Measurements from ENCODE around the gene CATSPER3. TPM values are rescaled to one million over a fixed set of nuclear protein-coding genes. Genes with fewer than 3 reads are reported as not detected.

Gene CATSPER3
- total RNA-seq, 3 donors from 2014 or later: 0.16 to 0.63 (median 0.38) TPM

DNA sequence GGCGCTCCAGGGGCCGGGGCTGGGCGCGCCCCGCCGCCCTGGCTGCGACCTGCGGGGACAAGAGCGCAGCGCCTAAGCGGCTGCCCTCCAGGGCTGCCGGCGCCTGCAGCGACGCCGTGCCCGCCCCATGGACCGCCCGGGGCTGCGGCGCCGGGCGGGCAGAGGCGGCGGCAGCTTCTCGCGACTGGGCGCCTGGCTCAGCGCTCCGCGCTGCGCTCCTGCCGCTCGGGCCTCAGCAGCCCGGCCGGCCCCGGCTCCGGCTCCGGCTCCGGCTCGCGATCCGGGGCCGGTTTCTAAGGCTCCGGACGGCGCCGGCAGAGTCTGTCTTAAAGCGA is 66.2 kb downstream of the CATSPER3 start, which contains the start of gene PITX1:
PITX1 (minus strand) TSS at position 328 of the 335 bp plus-strand sequence. CDS start 347 bp downstream, outside the sequence.
- Mint-ChIP-seq H3K4me3 (peak within 1 kb of the TSS; percentile 71), H3K36me3 (ENCODE audit: insufficient read depth) (no peaks in the 10 kb centered on the region), H3K27me3 (ENCODE audit: low read depth) (peaks cover 82% of the 10 kb centered on the region), H3K4me1 (ENCODE audit: low read depth) (peaks cover 43% of the 10 kb centered on the region), H3K9me3 (no peaks in the 10 kb centered on the region)
- DNase-seq (no peak), ATAC-seq (peak; percentile 46 to 55)

DNA sequence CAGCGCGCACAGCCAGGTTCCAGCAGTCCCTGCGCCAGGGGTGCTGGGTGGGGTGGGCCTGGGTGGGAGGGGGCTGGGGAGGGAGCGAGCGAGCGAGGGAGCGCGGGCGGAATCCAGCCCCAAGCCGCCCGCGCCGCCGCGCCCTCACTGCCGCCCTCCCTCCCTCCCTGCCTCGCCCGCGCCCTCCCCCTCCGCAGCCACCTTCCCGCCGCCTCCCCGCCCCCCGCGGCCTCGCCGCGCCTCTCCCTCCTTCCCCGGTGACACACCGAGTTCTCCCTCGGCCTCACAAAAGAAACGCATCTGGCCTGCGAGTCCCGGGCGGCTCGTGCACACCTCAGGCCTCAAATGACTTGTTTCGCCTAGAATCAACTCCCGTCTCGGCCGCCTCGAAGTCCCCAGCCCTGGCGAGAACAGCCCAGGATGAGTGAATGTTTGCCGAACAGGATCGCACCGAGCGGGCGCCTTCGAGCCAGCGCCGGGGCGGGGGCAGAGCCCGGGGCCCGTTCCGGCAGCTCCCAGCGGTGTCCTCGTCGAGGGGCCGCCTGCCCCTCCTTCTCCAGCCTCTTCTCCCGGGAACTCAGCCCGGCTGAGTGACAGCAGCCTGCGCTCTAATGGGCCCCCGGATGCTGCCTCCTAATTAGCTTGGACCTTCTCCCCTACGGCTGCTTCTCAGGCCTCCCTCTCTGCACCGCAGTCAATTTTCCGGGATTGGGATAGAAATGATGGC is 66.7 kb downstream of the CATSPER3 start:
- DNase-seq (no peak), ATAC-seq (peak; percentile 11 to 23)
- peaks cover 41% of the 10 kb centered on the region for H3K4me1 Mint-ChIP-seq (ENCODE audit: low read depth)
- no peaks in the 10 kb centered on the region for H3K36me3 Mint-ChIP-seq (ENCODE audit: insufficient read depth)
- peak overlapping the region; percentile 71 for H3K4me3 Mint-ChIP-seq
- peaks cover 80% of the 10 kb centered on the region for H3K27me3 Mint-ChIP-seq (ENCODE audit: low read depth)
- no peaks in the 10 kb centered on the region for H3K9me3 Mint-ChIP-seq

DNA sequence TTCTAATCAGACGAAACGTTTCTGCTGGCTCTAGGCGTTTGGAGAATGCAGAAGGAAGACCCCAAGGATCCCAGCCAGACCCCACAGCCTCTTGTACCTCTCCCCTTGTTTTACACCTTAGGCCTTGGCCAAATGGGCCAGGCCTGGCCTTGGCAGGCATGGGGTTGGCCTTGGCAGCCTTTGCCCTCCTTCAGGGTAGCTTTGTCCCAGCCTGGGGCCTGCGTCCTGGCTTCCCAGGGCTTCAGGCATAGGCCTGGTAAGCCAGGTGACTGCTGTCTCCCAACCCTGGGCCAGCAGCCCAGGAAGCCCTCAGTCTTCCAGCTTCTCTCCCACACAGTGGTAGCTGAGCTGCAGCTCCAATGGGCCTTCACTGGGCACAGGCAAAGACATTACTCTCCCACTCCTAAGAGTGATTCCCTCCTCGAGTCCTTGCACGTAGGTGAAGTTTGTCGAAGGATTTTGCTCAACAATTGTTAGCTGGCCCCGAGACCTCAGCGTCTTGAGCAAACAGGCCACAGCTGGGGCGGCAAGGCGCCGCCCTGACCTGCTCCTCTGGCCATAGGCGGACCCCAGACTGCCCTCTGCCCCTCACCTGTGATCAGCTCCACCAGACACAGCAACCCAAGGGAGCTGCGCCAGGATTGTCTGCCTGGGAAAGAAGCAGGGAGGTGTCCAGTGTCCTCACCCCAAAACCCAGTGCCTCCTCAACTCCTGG is 67.4 kb downstream of the CATSPER3 start:
- H3K4me3 Mint-ChIP-seq: peak overlapping the region; percentile 71
- no peaks in the 10 kb centered on the region for H3K9me3 Mint-ChIP-seq
- H3K4me1 Mint-ChIP-seq (ENCODE audit: low read depth): peaks cover 38% of the 10 kb centered on the region
- H3K27me3 Mint-ChIP-seq (ENCODE audit: low read depth): peaks cover 75% of the 10 kb centered on the region
- DNase-seq (no peak), ATAC-seq (no peak)
- H3K36me3 Mint-ChIP-seq (ENCODE audit: insufficient read depth): no peaks in the 10 kb centered on the region

GRCh38 chr5:135035678-135036030 is 67.9 kb downstream of the CATSPER3 start:
- Mint-ChIP-seq H3K9me3 (no peaks in the 10 kb centered on the region), H3K27me3 (ENCODE audit: low read depth) (peaks cover 75% of the 10 kb centered on the region), H3K4me3 (no peak overlapping the region), H3K4me1 (ENCODE audit: low read depth) (peaks cover 37% of the 10 kb centered on the region), H3K36me3 (ENCODE audit: insufficient read depth) (no peaks in the 10 kb centered on the region)
- DNase-seq (no peak), ATAC-seq (no peak)

GRCh38 chr5:135036405-135036804 is 68.7 kb downstream of the CATSPER3 start:
- no peaks in the 10 kb centered on the region for H3K9me3 Mint-ChIP-seq
- ATAC-seq: no peak
- H3K27me3 Mint-ChIP-seq (ENCODE audit: low read depth): peaks cover 74% of the 10 kb centered on the region
- no peaks in the 10 kb centered on the region for H3K36me3 Mint-ChIP-seq (ENCODE audit: insufficient read depth)
- H3K4me1 Mint-ChIP-seq (ENCODE audit: low read depth): peaks cover 31% of the 10 kb centered on the region
- no peak for DNase-seq
- no peak overlapping the region for H3K4me3 Mint-ChIP-seq

- Mint-ChIP-seq H3K9me3 (no peaks in the 10 kb centered on the region), H3K4me3 (no peak overlapping the region), H3K36me3 (ENCODE audit: insufficient read depth) (no peaks in the 10 kb centered on the region), H3K4me1 (ENCODE audit: low read depth) (peaks cover 24% of the 10 kb centered on the region), H3K27me3 (ENCODE audit: low read depth) (peaks cover 74% of the 10 kb centered on the region)
- DNase-seq: no peak
- ATAC-seq: no peak
Observed at GRCh38 chr5:135037519-135038204, 70.0 kb downstream of the CATSPER3 start.

DNA sequence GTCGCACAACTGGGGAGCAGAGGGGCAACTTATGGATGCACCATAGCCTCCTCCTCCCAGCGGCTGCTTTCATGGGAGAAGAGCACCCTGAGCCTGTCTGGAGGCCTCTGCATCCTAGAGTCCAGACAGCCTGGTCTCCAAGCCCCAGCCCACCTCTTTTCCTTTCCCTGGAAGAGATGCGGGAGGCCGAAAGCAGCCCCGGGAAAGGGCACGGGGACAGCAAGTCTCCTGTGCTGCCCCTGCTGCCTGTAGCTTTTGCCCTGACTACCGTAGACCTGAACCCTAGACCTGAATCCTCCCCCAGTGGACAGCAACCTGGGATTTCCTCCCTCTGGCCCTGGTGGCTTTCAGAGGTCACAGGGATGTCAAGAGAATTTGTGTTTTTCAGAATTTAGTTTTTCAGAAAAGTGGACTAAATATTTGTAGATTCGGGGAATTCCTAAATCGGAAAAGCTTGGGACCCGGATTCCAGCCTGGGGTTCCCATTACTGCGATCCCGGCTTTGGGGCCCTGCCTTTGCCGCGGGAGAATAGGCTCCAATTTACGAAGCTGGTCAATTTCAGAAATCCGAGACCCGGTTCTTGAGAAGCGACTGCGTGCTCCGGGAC is 70.6 kb downstream of the CATSPER3 start:
- ATAC-seq: no peak
- Mint-ChIP-seq H3K27me3 (ENCODE audit: low read depth) (peaks cover 74% of the 10 kb centered on the region), H3K4me3 (no peak overlapping the region), H3K9me3 (no peaks in the 10 kb centered on the region), H3K4me1 (ENCODE audit: low read depth) (peaks cover 22% of the 10 kb centered on the region), H3K36me3 (ENCODE audit: insufficient read depth) (no peaks in the 10 kb centered on the region)
- no peak for DNase-seq

DNA sequence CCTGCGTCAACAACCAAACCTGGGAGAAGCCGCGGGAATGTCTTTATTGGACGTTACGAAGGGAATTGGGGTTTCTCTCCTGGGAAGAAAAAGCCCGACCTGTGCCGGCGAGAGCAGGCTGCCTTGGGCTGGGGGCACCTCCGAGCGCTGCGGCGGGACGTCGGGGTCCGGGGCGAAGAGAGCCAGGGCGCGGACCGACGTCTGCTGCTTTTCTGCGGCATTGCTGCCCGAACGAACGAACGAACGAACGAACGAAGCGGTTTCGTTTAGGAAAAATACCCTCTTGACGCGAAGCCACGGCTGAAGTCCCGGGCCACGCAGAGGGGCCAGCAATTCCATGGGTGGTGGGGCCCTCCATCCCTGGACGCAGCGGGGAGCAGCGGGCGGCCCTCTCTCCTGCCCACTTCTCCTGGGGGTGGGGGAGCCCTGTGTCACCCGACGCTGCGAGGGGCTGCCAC is 71.1 kb downstream of the CATSPER3 start:
- Mint-ChIP-seq H3K9me3 (no peaks in the 10 kb centered on the region), H3K4me1 (ENCODE audit: low read depth) (peaks cover 20% of the 10 kb centered on the region), H3K4me3 (no peak overlapping the region), H3K27me3 (ENCODE audit: low read depth) (peaks cover 79% of the 10 kb centered on the region), H3K36me3 (ENCODE audit: insufficient read depth) (no peaks in the 10 kb centered on the region)
- DNase-seq: no peak
- ATAC-seq: no peak

DNA sequence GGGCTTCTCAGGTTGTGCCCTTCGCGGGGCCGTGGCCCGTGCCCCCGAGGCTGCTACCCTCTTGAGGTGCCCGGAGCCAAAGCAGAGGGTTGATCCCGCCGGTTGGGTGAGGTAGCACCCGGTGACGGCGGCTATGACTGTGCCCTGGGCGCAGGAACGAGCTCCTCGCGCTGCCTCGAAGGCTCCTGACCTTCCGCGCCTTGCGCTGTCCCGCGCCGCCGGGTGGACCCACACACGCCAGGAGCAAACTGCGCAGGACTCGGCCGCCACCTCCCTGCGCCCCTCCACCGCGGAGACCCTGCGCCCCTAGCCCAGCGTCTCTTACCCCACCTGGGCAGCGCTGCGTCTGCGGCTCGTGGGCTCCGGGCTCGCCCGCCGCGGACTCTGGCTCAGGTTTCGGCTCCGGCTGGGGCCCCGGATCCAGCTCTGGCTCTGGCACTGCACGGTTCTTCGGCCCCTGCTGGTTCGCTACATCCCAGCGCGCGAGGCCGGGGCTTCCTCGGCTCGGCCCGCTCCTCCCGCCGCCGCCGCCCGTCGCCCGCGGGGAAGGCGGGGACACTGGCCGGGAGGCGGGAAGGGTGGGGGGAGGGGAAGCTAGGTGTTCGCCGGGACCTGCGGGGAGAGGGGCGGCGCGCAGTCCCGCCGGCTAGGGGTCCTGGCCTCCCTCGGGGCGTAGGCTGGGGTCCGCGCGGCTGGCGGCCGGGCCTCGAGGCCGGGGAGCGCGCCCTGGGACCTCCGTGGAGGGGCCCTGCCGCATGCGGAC is 71.7 kb downstream of the CATSPER3 start:
- Mint-ChIP-seq H3K27me3 (ENCODE audit: low read depth) (peaks cover 83% of the 10 kb centered on the region), H3K36me3 (ENCODE audit: insufficient read depth) (no peaks in the 10 kb centered on the region), H3K4me3 (no peak overlapping the region), H3K9me3 (no peaks in the 10 kb centered on the region), H3K4me1 (ENCODE audit: low read depth) (peaks cover 19% of the 10 kb centered on the region)
- DNase-seq (no peak), ATAC-seq (peak; percentile 47 to 58)

GRCh38 chr5:135040034-135040332 is 72.3 kb downstream of the CATSPER3 start:
- Mint-ChIP-seq H3K36me3 (ENCODE audit: insufficient read depth) (no peaks in the 10 kb centered on the region), H3K9me3 (no peaks in the 10 kb centered on the region), H3K4me3 (no peak overlapping the region), H3K27me3 (ENCODE audit: low read depth) (peaks cover 81% of the 10 kb centered on the region), H3K4me1 (ENCODE audit: low read depth) (peaks cover 15% of the 10 kb centered on the region)
- ATAC-seq (no peak), DNase-seq (no peak)

DNA sequence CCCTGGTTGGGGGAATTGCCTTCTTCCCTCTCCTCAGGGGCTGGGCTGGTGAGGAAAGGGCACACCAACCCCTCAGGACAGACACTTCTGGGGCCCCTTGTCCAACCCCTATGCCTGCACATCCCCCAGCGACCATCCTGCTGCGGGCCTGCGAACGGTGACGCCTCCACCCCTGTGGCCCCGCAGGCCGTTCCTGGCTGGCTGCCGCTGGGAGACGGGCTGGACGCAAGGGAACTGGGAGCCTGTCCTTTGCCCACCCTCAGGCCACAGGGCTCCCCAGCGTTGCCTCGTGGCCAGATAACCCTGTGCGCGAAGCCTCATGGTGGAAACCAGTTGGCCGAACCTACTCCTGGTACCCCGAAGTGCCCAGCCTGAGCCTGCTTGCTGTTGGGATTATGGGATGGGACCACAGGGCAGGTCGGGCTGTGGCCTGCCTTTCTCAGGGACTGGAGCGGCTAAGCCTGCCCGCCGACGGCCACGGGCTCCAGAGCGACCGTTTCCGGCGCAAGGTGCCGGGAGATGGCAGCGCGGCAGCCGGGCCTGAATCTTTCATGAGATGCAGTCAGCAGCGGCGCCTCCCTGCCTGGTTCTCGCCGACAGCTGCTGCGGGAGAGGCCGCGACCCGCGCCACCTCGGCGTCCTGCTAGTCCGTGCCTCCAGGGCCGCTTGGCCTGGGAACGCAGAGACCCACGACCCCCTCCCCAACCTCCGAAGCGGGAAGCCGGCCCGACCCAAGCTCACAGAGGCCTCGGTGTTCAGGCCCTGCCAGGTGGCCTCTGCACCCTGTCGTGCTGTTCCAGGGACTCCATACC is 72.8 kb downstream of the CATSPER3 start:
- H3K36me3 Mint-ChIP-seq (ENCODE audit: insufficient read depth): no peaks in the 10 kb centered on the region
- H3K27me3 Mint-ChIP-seq (ENCODE audit: low read depth): peaks cover 80% of the 10 kb centered on the region
- ATAC-seq: peak in 1 of 2 donors; percentile 5
- no peak for DNase-seq
- H3K4me3 Mint-ChIP-seq: no peak overlapping the region
- peaks cover 12% of the 10 kb centered on the region for H3K4me1 Mint-ChIP-seq (ENCODE audit: low read depth)
- no peaks in the 10 kb centered on the region for H3K9me3 Mint-ChIP-seq

DNA sequence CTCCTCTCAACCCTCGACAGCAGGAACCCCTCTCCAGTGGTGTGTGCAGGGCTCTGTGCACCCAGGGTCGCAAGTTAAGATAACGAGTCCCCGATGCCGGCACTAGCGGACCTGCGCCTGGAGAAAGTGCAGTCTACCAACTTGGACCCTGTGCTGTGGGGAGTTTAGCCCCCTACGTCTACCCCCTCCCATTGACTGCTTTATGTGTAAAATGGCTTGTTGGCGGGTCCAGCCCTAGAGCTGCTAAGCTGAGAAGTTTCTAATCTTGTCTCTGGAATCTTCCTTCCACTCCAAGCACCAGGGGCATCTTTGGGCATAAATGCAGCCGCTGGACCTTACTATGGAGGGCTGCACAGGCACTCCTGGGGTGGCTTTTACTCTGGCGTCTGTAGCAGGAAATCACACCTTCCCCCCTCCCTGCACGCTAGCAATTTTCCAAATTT is 73.5 kb downstream of the CATSPER3 start:
- Mint-ChIP-seq H3K4me3 (no peak overlapping the region), H3K9me3 (no peaks in the 10 kb centered on the region), H3K4me1 (ENCODE audit: low read depth) (peaks cover 12% of the 10 kb centered on the region), H3K27me3 (ENCODE audit: low read depth) (peaks cover 77% of the 10 kb centered on the region), H3K36me3 (ENCODE audit: insufficient read depth) (no peaks in the 10 kb centered on the region)
- no peak for ATAC-seq
- DNase-seq: no peak

DNA sequence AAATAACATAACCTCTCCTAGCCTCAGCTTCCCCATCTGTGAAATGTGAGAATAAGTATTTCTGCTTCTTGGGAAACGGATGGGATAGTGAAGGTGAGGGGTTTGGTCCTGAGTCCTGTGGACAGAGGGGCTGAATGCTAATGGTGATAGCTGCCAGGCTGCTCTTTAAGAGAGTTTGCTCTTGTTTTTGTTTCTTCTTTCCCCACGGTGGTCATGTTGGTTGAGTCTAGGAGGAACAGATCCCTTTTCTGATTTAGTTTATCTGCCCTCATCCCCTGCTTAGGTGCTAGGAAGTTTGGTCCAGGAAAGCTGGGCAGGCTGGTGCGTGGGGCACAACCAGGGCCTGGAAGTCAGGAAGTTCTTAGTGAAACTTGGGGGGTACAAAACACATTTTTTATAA is 74.0 kb downstream of the CATSPER3 start:
- Mint-ChIP-seq H3K9me3 (no peaks in the 10 kb centered on the region), H3K27me3 (ENCODE audit: low read depth) (peaks cover 74% of the 10 kb centered on the region), H3K36me3 (ENCODE audit: insufficient read depth) (no peaks in the 10 kb centered on the region), H3K4me1 (ENCODE audit: low read depth) (peaks cover 12% of the 10 kb centered on the region), H3K4me3 (no peak overlapping the region)
- no peak for DNase-seq
- ATAC-seq: no peak
